ENCODE results near the gene PRPF4. TPM values are rescaled to one million over a fixed set of nuclear protein-coding genes. Genes with fewer than 3 reads are reported as not detected.

The PRPF4 gene
- total RNA-seq, 2 donors from 2014 or later: 20.6 to 23.6 TPM

DNA sequence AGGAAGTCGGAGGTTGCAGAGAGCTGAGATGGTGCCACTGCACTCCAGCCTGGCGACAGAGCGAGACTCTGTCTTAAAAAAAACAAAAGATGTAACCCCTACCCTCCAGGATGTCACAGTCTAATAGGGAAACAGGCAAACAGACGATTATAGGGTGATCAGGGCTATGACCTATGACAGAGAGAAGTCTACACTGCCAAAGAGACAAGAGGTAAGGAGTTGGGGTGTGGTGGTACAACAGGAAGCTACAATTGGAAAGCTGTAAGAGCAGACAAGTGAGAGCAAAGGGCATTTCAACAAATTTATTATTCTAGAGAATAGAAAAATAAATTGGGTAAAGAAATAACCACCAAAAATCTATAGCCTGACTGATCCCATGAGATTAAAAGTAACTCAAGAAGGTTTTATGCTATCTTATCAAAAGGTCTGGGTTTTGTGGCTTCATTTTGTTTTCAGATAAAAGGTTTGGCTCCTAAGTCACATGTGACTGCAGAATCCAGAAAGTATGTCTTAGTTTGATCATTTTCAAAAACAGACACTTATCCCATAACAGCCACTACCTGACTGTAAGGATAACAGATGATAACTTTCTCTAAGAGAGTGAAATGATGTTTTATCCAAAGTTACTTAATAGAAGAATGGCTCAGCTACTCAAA is 7.4 kb upstream of the PRPF4 start:
- no peaks in the 10 kb centered on the region for H3K9me3 ChIP-seq
- no peaks in the 10 kb centered on the region for H3K27me3 ChIP-seq (replicated peaks; ENCODE audit: insufficient read depth)
- DNase-seq (ENCODE audit: low spot score) (no peak), ATAC-seq (ENCODE audit: insufficient number of reproducible peaks, low FRiP score, low read depth) (no peak)
- H3K4me1 ChIP-seq (ENCODE audit: control insufficient read depth in 1 of 2, low read depth in 2 of 2): no peaks in the 10 kb centered on the region
- H3K27ac ChIP-seq: no peak overlapping the region
- TF ChIP-seq CTCF (IDR thresholded peaks at IDR 0.05): no peak
- H3K36me3 ChIP-seq: peaks cover 46% of the 10 kb centered on the region
- no peak overlapping the region for H3K4me3 ChIP-seq

GRCh38 chr9:113269355-113269754 is 6.1 kb upstream of the PRPF4 start:
- Histone ChIP-seq H3K27ac (no peak overlapping the region), H3K4me3 (no peak overlapping the region), H3K27me3 (replicated peaks; ENCODE audit: insufficient read depth) (no peaks in the 10 kb centered on the region), H3K4me1 (ENCODE audit: control insufficient read depth in 1 of 2, low read depth in 2 of 2) (peaks cover 4 to 6% of the 10 kb centered on the region in 2 donors), H3K9me3 (no peaks in the 10 kb centered on the region), H3K36me3 (peaks cover 48% of the 10 kb centered on the region)
- no peak for DNase-seq (ENCODE audit: low spot score)
- ATAC-seq (ENCODE audit: insufficient number of reproducible peaks, low FRiP score, low read depth): no peak
- TF ChIP-seq CTCF (IDR thresholded peaks at IDR 0.05): no peak

GRCh38 chr9:113269871-113270270 is 5.6 kb upstream of the PRPF4 start:
- Histone ChIP-seq H3K36me3 (peaks cover 48% of the 10 kb centered on the region), H3K4me1 (ENCODE audit: control insufficient read depth in 1 of 2, low read depth in 2 of 2) (peaks cover 4 to 10% of the 10 kb centered on the region in 2 donors), H3K9me3 (no peaks in the 10 kb centered on the region), H3K4me3 (no peak overlapping the region), H3K27ac (no peak overlapping the region), H3K27me3 (replicated peaks; ENCODE audit: insufficient read depth) (no peaks in the 10 kb centered on the region)
- DNase-seq (ENCODE audit: low spot score) (no peak), ATAC-seq (ENCODE audit: insufficient number of reproducible peaks, low FRiP score, low read depth) (no peak)
- no peak for TF ChIP-seq CTCF (IDR thresholded peaks at IDR 0.05)

GRCh38 chr9:113274474-113275156 is 843 bp upstream of the PRPF4 start:
- Histone ChIP-seq H3K9me3 (no peaks in the 10 kb centered on the region), H3K27ac (peak overlapping the region; percentile 84 to 92), H3K4me3 (peak overlapping the region; percentile 82), H3K36me3 (peaks cover 36% of the 10 kb centered on the region), H3K27me3 (replicated peaks; ENCODE audit: insufficient read depth) (no peaks in the 10 kb centered on the region), H3K4me1 (ENCODE audit: control insufficient read depth in 1 of 2, low read depth in 2 of 2) (peaks cover 7 to 25% of the 10 kb centered on the region in 2 donors)
- TF ChIP-seq CTCF (IDR thresholded peaks at IDR 0.05): peak; percentile 60
- DNase-seq (ENCODE audit: low spot score) (no peak), ATAC-seq (ENCODE audit: insufficient number of reproducible peaks, low FRiP score, low read depth) (no peak)

DNA sequence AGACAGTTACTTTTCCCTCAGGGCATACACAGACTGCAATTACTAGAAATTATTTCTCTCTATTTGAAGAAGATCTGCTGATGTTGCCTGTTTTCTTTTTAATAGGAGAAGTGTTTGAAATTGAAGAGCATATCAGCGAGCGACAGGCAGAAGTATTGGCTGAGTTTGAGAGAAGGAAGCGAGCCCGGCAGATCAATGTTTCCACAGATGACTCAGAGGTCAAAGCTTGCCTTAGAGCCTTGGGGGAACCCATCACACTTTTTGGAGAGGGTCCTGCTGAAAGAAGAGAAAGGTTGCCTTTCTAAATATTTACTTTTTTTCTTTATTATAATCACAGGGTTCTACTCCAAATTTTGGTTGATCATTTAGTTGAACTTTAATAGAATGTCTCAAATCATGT is 3.4 kb downstream of the PRPF4 start:
- peaks cover 42% of the 10 kb centered on the region for H3K36me3 ChIP-seq
- no peak for DNase-seq (ENCODE audit: low spot score)
- H3K27ac ChIP-seq: no peak overlapping the region
- H3K9me3 ChIP-seq: no peaks in the 10 kb centered on the region
- H3K27me3 ChIP-seq (replicated peaks; ENCODE audit: insufficient read depth): no peaks in the 10 kb centered on the region
- H3K4me3 ChIP-seq: no peak overlapping the region
- H3K4me1 ChIP-seq (ENCODE audit: control insufficient read depth in 1 of 2, low read depth in 2 of 2): peaks cover 7 to 24% of the 10 kb centered on the region in 2 donors
- no peak for ATAC-seq (ENCODE audit: insufficient number of reproducible peaks, low FRiP score, low read depth)
- no peak for TF ChIP-seq CTCF (IDR thresholded peaks at IDR 0.05)
